GM12891 (cell line): Measurements from ENCODE around the gene ELK4.

ENCODE experiments used
- DNase-seq: peaks from one replicate; pipeline ENCODE4 v3.0.0; 2011; ENCODE audit warnings: low spot score; ENCODE audit not compliant: insufficient read length
- FAIRE-seq: peaks from 2 replicates; lab custom pipeline; 2011; peaks lifted over from hg19 to GRCh38; lab: Jason Lieb, UNC
- PAX5 ChIP-seq: IDR thresholded peaks from 2 replicates; pipeline ENCODE4 v1.6.1; 2011; ENCODE audit warnings: low read length, moderate library complexity, mild to moderate bottlenecking; ENCODE audit not compliant: insufficient read depth, severe bottlenecking
- POLR2A ChIP-seq: IDR thresholded peaks from 2 replicates; pipeline ENCODE4 v1.6.1; 2011; ENCODE audit warnings: low read depth, low read length, control low read depth
- POLR2AphosphoS5 ChIP-seq: IDR thresholded peaks from 2 replicates; pipeline ENCODE4 v1.6.1; 2011; ENCODE audit warnings: low read depth, low read length, control low read depth
- POU2F2 ChIP-seq: IDR thresholded peaks from 2 replicates; pipeline ENCODE4 v1.6.1; 2011; ENCODE audit warnings: low read depth, mild to moderate bottlenecking, control low read depth, low read length, moderate library complexity
- SPI1 ChIP-seq: IDR thresholded peaks from 2 replicates; pipeline ENCODE4 v1.6.1; 2011; ENCODE audit warnings: low read depth, low read length, control low read depth
- TAF1 ChIP-seq: IDR thresholded peaks from 2 replicates; pipeline ENCODE4 v1.6.1; 2011; ENCODE audit warnings: low read depth, low read length, control low read depth

Gene ELK4

GRCh38 chr1:205632669-205633169, 908 bp upstream of the ELK4 start:
- FAIRE-seq = no peak
- TF ChIP-seq SPI1 = no peak
- no peak for TF ChIP-seq POLR2AphosphoS5
- TF ChIP-seq TAF1 = no peak
- no peak for TF ChIP-seq POU2F2
- no peak for TF ChIP-seq POLR2A
- TF ChIP-seq PAX5 = no peak
- DNase-seq = no peak

GRCh38 chr1:205631010-205631767, 622 bp downstream of the ELK4 start:
- FAIRE-seq = peak; percentile 85
- TF ChIP-seq PAX5 = no peak
- TF ChIP-seq POU2F2 = no peak
- peak; percentile 73 for TF ChIP-seq POLR2A
- peak; percentile 68; the same call in 1 of the 2 replicates for TF ChIP-seq POLR2AphosphoS5
- peak; percentile 94 for TF ChIP-seq TAF1
- 0 out of 2 replicates have a peak, but pooled peaks have one; percentile 22 for TF ChIP-seq SPI1
- peak; percentile 59 for DNase-seq

- no peak for DNase-seq
- TF ChIP-seq POLR2AphosphoS5 (no peak), SPI1 (no peak), TAF1 (no peak), POU2F2 (no peak)
- no peak for FAIRE-seq
Observed at GRCh38 chr1:205630651-205631009, 1.2 kb downstream of the ELK4 start.

- TF ChIP-seq PAX5 (no peak), POU2F2 (no peak), POLR2AphosphoS5 (no peak), POLR2A (no peak), SPI1 (no peak), TAF1 (no peak)
- FAIRE-seq = no peak
Observed at GRCh38 chr1:205630241-205630640, 1.6 kb downstream of the ELK4 start.

GRCh38 chr1:205629751-205630150, 2.1 kb downstream of the ELK4 start:
- no peak for DNase-seq
- no peak for FAIRE-seq
- TF ChIP-seq POU2F2 (no peak), SPI1 (no peak), TAF1 (no peak), POLR2A (no peak), POLR2AphosphoS5 (no peak), PAX5 (no peak)

More at GRCh38 chr1:205630241-205630640, 1.6 kb downstream of the ELK4 start:
- no peak for DNase-seq

- FAIRE-seq (no peak), DNase-seq (no peak)
- no peak for TF ChIP-seq POU2F2
Observed at GRCh38 chr1:205627956-205628355, 3.9 kb downstream of the ELK4 start.

GRCh38 chr1:205626216-205626615, 5.6 kb downstream of the ELK4 start:
- TF ChIP-seq PAX5 (no peak), POLR2A (no peak), SPI1 (peak; percentile 80)
- no peak for DNase-seq
- peak; percentile 63 for FAIRE-seq

- no peak for FAIRE-seq
Observed at GRCh38 chr1:205623646-205624045, 8.2 kb downstream of the ELK4 start.

GRCh38 chr1:205620269-205620668, 11.5 kb downstream of the ELK4 start:
- FAIRE-seq = no peak
- DNase-seq = no peak
- TF ChIP-seq POLR2AphosphoS5 = no peak
- TF ChIP-seq POLR2A = no peak
- TF ChIP-seq TAF1 = no peak
- TF ChIP-seq POU2F2 = no peak
- no peak for TF ChIP-seq SPI1
- no peak for TF ChIP-seq PAX5

More at GRCh38 chr1:205623646-205624045, 8.2 kb downstream of the ELK4 start:
- no peak for TF ChIP-seq SPI1
- no peak for TF ChIP-seq POU2F2
- no peak for TF ChIP-seq TAF1
- DNase-seq = no peak

- TF ChIP-seq PAX5 (no peak), SPI1 (no peak), TAF1 (no peak), POLR2A (no peak), POLR2AphosphoS5 (no peak), POU2F2 (no peak)
- no peak for DNase-seq
- FAIRE-seq = no peak
Observed at GRCh38 chr1:205619376-205619775, 12.4 kb downstream of the ELK4 start.
